Neutrophil (primary cell): ENCODE data around the gene PRSS2.

Experiments used
- H3K27ac ChIP-seq: fragments of 200-600 bp; sonication (generic); 2 replicates; pipeline ENCODE4 v1.5.1; 2016; ENCODE audit warnings: mild to moderate bottlenecking, moderate library complexity
- H3K27me3 ChIP-seq: fragments of 200-600 bp; sonication (generic); 2 replicates; pipeline ENCODE4 v1.6.0; 2016; ENCODE audit warnings: mild to moderate bottlenecking
- H3K36me3 ChIP-seq: fragments of 200-600 bp; sonication (generic); 2 replicates; pipeline ENCODE4 v1.5.1; 2017
- H3K4me1 ChIP-seq, 2 experiments: fragments of 200-600 bp in 1 of 2; sonication (generic) in 1 of 2; 1 replicate in 1 of 2; 2 replicates in 1 of 2; pipeline versions ENCODE4 v1.5.1 to v1.6.1; 2013 to 2016; ENCODE audit warnings: low read depth in 1 of 2, low read length in 1 of 2, mild to moderate bottlenecking in 1 of 2, moderate library complexity in 1 of 2; ENCODE audit not compliant: control insufficient read depth in 1 of 2, insufficient read depth in 1 of 2
- H3K4me3 ChIP-seq, 2 experiments: fragments of 200-600 bp in 1 of 2; sonication (generic) in 1 of 2; 1 replicate in 1 of 2; 2 replicates in 1 of 2; pipeline ENCODE4 v1.5.1; 2013 to 2016; ENCODE audit warnings: low read depth in 1 of 2, low read length in 1 of 2, mild to moderate bottlenecking in 1 of 2, moderate library complexity in 1 of 2
- H3K9me3 ChIP-seq: fragments of 200-600 bp; sonication (generic); 2 replicates; pipeline ENCODE4 v1.5.1; 2016
- CTCF ChIP-seq: fragments of 200-600 bp; sonication (generic); IDR thresholded peaks from 2 replicates; pipeline ENCODE4 v1.5.1; 2016; ENCODE audit warnings: antibody characterized with exemption

PRSS2 gene

GRCh38 chr7:142807855-142808460, 37.2 kb downstream of the PRSS2 start:
- H3K27me3 ChIP-seq, result peaks cover 51% of the 10 kb centered on the region
- H3K27ac ChIP-seq, result no peak overlapping the region
- H3K36me3 ChIP-seq, result no peaks in the 10 kb centered on the region
- no peak for TF ChIP-seq CTCF
- H3K4me1 ChIP-seq, result no peaks in the 10 kb centered on the region
- no peaks in the 10 kb centered on the region for H3K9me3 ChIP-seq
- H3K4me3 ChIP-seq, result no peak overlapping the region

- Histone ChIP-seq H3K27ac (no peak overlapping the region), H3K27me3 (peaks cover 51% of the 10 kb centered on the region), H3K9me3 (no peaks in the 10 kb centered on the region), H3K36me3 (no peaks in the 10 kb centered on the region), H3K4me1 (no peaks in the 10 kb centered on the region), H3K4me3 (no peak overlapping the region)
- no peak for TF ChIP-seq CTCF
Observed at GRCh38 chr7:142808461-142808801, 37.7 kb downstream of the PRSS2 start.

GRCh38 chr7:142808802-142809583, 38.2 kb downstream of the PRSS2 start:
- H3K27ac ChIP-seq, result no peak overlapping the region
- no peak for TF ChIP-seq CTCF
- H3K27me3 ChIP-seq, result peaks cover 51% of the 10 kb centered on the region
- no peaks in the 10 kb centered on the region for H3K36me3 ChIP-seq
- no peak overlapping the region for H3K4me3 ChIP-seq
- no peaks in the 10 kb centered on the region for H3K4me1 ChIP-seq
- H3K9me3 ChIP-seq, result no peaks in the 10 kb centered on the region

GRCh38 chr7:142809671-142810070, 38.9 kb downstream of the PRSS2 start:
- peaks cover 48% of the 10 kb centered on the region for H3K27me3 ChIP-seq
- H3K36me3 ChIP-seq, result no peaks in the 10 kb centered on the region
- no peak overlapping the region for H3K27ac ChIP-seq
- TF ChIP-seq CTCF, result no peak
- no peak overlapping the region for H3K4me3 ChIP-seq
- H3K4me1 ChIP-seq, result no peaks in the 10 kb centered on the region
- no peaks in the 10 kb centered on the region for H3K9me3 ChIP-seq

- H3K4me1 ChIP-seq, result no peaks in the 10 kb centered on the region
Observed at GRCh38 chr7:142811154-142811737, 40.5 kb downstream of the PRSS2 start.

More at GRCh38 chr7:142811154-142811737, 40.5 kb downstream of the PRSS2 start:
- TF ChIP-seq CTCF, result no peak
- no peaks in the 10 kb centered on the region for H3K36me3 ChIP-seq
- H3K27ac ChIP-seq, result no peak overlapping the region
- no peaks in the 10 kb centered on the region for H3K9me3 ChIP-seq
- no peak overlapping the region for H3K4me3 ChIP-seq
- peaks cover 35% of the 10 kb centered on the region for H3K27me3 ChIP-seq
